ENCODE data around the gene SND1. TPM values are rescaled to one million over a fixed set of nuclear protein-coding genes. Genes with fewer than 3 reads are reported as not detected.

SND1 gene
- total RNA-seq, 2 donors from 2014 or later = 91.0 to 111 TPM

- TF ChIP-seq CTCF (IDR thresholded peaks at IDR 0.05) = no peak
- Histone ChIP-seq H3K27me3 (replicated peaks; ENCODE audit: insufficient read depth) (no peaks in the 10 kb centered on the region), H3K36me3 (no peaks in the 10 kb centered on the region), H3K27ac (no peak overlapping the region), H3K4me1 (ENCODE audit: control insufficient read depth in 1 of 2, low read depth in 2 of 2) (peaks cover 5% of the 10 kb centered on the region in 2 donors), H3K4me3 (no peak overlapping the region), H3K9me3 (no peaks in the 10 kb centered on the region)
- ATAC-seq (ENCODE audit: insufficient number of reproducible peaks, low FRiP score, low read depth) (no peak), DNase-seq (ENCODE audit: low spot score) (no peak)
Measured at GRCh38 chr7:128033246-128033645, 381.3 kb downstream of the SND1 start.

- no peak for ATAC-seq (ENCODE audit: insufficient number of reproducible peaks, low FRiP score, low read depth)
- no peak for DNase-seq (ENCODE audit: low spot score)
- no peaks in the 10 kb centered on the region for H3K36me3 ChIP-seq
- no peaks in the 10 kb centered on the region for H3K27me3 ChIP-seq (replicated peaks; ENCODE audit: insufficient read depth)
- H3K4me1 ChIP-seq (ENCODE audit: control insufficient read depth in 1 of 2, low read depth in 2 of 2) = peaks cover 5% of the 10 kb centered on the region in 2 donors
- H3K27ac ChIP-seq = no peak overlapping the region
- no peaks in the 10 kb centered on the region for H3K9me3 ChIP-seq
- TF ChIP-seq CTCF (IDR thresholded peaks at IDR 0.05) = no peak
- no peak overlapping the region for H3K4me3 ChIP-seq
Measured at GRCh38 chr7:128034825-128035224, 382.8 kb downstream of the SND1 start.

- DNase-seq (ENCODE audit: low spot score) (no peak), ATAC-seq (ENCODE audit: insufficient number of reproducible peaks, low FRiP score, low read depth) (no peak)
- Histone ChIP-seq H3K9me3 (no peaks in the 10 kb centered on the region), H3K36me3 (no peaks in the 10 kb centered on the region), H3K4me3 (no peak overlapping the region), H3K27me3 (replicated peaks; ENCODE audit: insufficient read depth) (no peaks in the 10 kb centered on the region), H3K27ac (no peak overlapping the region), H3K4me1 (ENCODE audit: control insufficient read depth in 1 of 2, low read depth in 2 of 2) (peaks cover 0 to under 1% of the 10 kb centered on the region in 2 donors)
- TF ChIP-seq CTCF (IDR thresholded peaks at IDR 0.05) = no peak
Measured at GRCh38 chr7:128035712-128036111, 383.7 kb downstream of the SND1 start.

- no peaks in the 10 kb centered on the region for H3K9me3 ChIP-seq
- no peak for TF ChIP-seq CTCF (IDR thresholded peaks at IDR 0.05)
- no peak for DNase-seq (ENCODE audit: low spot score)
- H3K27ac ChIP-seq = no peak overlapping the region
- no peak overlapping the region for H3K4me3 ChIP-seq
- no peaks in the 10 kb centered on the region for H3K27me3 ChIP-seq (replicated peaks; ENCODE audit: insufficient read depth)
- no peaks in the 10 kb centered on the region for H3K36me3 ChIP-seq
- no peaks in the 10 kb centered on the region for H3K4me1 ChIP-seq (ENCODE audit: control insufficient read depth in 1 of 2, low read depth in 2 of 2)
- ATAC-seq (ENCODE audit: insufficient number of reproducible peaks, low FRiP score, low read depth) = no peak
Measured at GRCh38 chr7:128036226-128036940, 384.4 kb downstream of the SND1 start.

- DNase-seq (ENCODE audit: low spot score) (no peak), ATAC-seq (ENCODE audit: insufficient number of reproducible peaks, low FRiP score, low read depth) (no peak)
- no peaks in the 10 kb centered on the region for H3K4me1 ChIP-seq (ENCODE audit: control insufficient read depth in 1 of 2, low read depth in 2 of 2)
- no peak for TF ChIP-seq CTCF (IDR thresholded peaks at IDR 0.05)
- H3K36me3 ChIP-seq = no peaks in the 10 kb centered on the region
- no peak overlapping the region for H3K27ac ChIP-seq
- H3K9me3 ChIP-seq = no peaks in the 10 kb centered on the region
- no peaks in the 10 kb centered on the region for H3K27me3 ChIP-seq (replicated peaks; ENCODE audit: insufficient read depth)
- H3K4me3 ChIP-seq = no peak overlapping the region
Measured at GRCh38 chr7:128037081-128037480, 385.1 kb downstream of the SND1 start.
